ENCODE results near the gene TESK1.
A peak's percentile ranks its signal among the peaks of the same experiment; 100 is the strongest.
"Not testable (repeated sequence)": the region's sequence is repeated elsewhere in the genome, so short reads cannot be mapped to it uniquely, and the experiment has no call there.

Gene TESK1

GRCh38 chr9:35579659-35580227 is 25.3 kb upstream of the TESK1 start:
- DNase-seq, result not testable (repeated sequence)

GRCh38 chr9:35583521-35583920 is 21.5 kb upstream of the TESK1 start:
- DNase-seq, result not testable (repeated sequence)

GRCh38 chr9:35584681-35585080 is 20.4 kb upstream of the TESK1 start:
- DNase-seq, result not testable (repeated sequence)

GRCh38 chr9:35588506-35588905 is 16.6 kb upstream of the TESK1 start:
- DNase-seq, result not testable (repeated sequence)

- no peak for DNase-seq
Measured at GRCh38 chr9:35593581-35593980, 11.5 kb upstream of the TESK1 start.

GRCh38 chr9:35594471-35594870 is 10.6 kb upstream of the TESK1 start:
- no peak for DNase-seq

- not testable (repeated sequence) for DNase-seq
Measured at GRCh38 chr9:35596907-35597306, 8.2 kb upstream of the TESK1 start.

- no peak for DNase-seq
Measured at GRCh38 chr9:35598866-35599590, 6.0 kb upstream of the TESK1 start.

- DNase-seq, result no peak
Measured at GRCh38 chr9:35599763-35600604, 5.1 kb upstream of the TESK1 start.

- DNase-seq, result peak; percentile 68
Measured at GRCh38 chr9:35603506-35603985, 1.5 kb upstream of the TESK1 start.

- peak; percentile 100 for DNase-seq
Measured at GRCh38 chr9:35603986-35604577, 980 bp upstream of the TESK1 start.

- DNase-seq, result no peak
Measured at GRCh38 chr9:35605351-35606137, 482 bp downstream of the TESK1 start.

- DNase-seq, result no peak
Measured at GRCh38 chr9:35606138-35606504, 1.1 kb downstream of the TESK1 start.

- no peak for DNase-seq
Measured at GRCh38 chr9:35606726-35607125, 1.7 kb downstream of the TESK1 start.

GRCh38 chr9:35608221-35608620 is 3.2 kb downstream of the TESK1 start:
- no peak for DNase-seq

GRCh38 chr9:35609001-35609819 is 4.1 kb downstream of the TESK1 start:
- DNase-seq, result no peak

- DNase-seq, result no peak
Measured at GRCh38 chr9:35609820-35610163, 4.7 kb downstream of the TESK1 start.

GRCh38 chr9:35611230-35611797 is 6.3 kb downstream of the TESK1 start:
- DNase-seq, result no peak

GRCh38 chr9:35612066-35612465 is 7.0 kb downstream of the TESK1 start:
- not testable (repeated sequence) for DNase-seq

- no peak for DNase-seq
Measured at GRCh38 chr9:35612843-35613242, 7.8 kb downstream of the TESK1 start.

- no peak for DNase-seq
Measured at GRCh38 chr9:35615981-35616680, 11.1 kb downstream of the TESK1 start.
